Measurements from ENCODE around the gene PM20D2.

- TF ChIP-seq CTCF (IDR thresholded peaks at IDR 0.05) (no peak), POLR2A (IDR thresholded peaks at IDR 0.05) (no peak)
Measured at GRCh38 chr6:89148016-89148750, 2.3 kb downstream of the PM20D2 start.
